Measurements from ENCODE around the gene PCNT.

The PCNT gene

GRCh38 chr21:46316708-46317324, 7.1 kb upstream of the PCNT start:
- TF ChIP-seq CTCF (IDR thresholded peaks at IDR 0.05): no peak
- TF ChIP-seq ZFX (IDR thresholded peaks at IDR 0.05; ENCODE audit: borderline replicate concordance): no peak
- no peak overlapping the region for H3K27ac ChIP-seq

- H3K27ac ChIP-seq: no peak overlapping the region
- TF ChIP-seq CTCF (IDR thresholded peaks at IDR 0.05) (no peak), ZFX (IDR thresholded peaks at IDR 0.05; ENCODE audit: borderline replicate concordance) (no peak)
Observed at GRCh38 chr21:46317710-46318463, 6.1 kb upstream of the PCNT start.

GRCh38 chr21:46318464-46318845, 5.5 kb upstream of the PCNT start:
- TF ChIP-seq CTCF (IDR thresholded peaks at IDR 0.05): no peak
- no peak for TF ChIP-seq ZFX (IDR thresholded peaks at IDR 0.05; ENCODE audit: borderline replicate concordance)
- H3K27ac ChIP-seq: no peak overlapping the region

- H3K27ac ChIP-seq: 0 out of 2 replicates have a peak overlapping the region, but pooled peaks have one; percentile 99
- no peak for TF ChIP-seq CTCF (IDR thresholded peaks at IDR 0.05)
- TF ChIP-seq ZFX (IDR thresholded peaks at IDR 0.05; ENCODE audit: borderline replicate concordance): no peak
Observed at GRCh38 chr21:46319186-46319585, 4.8 kb upstream of the PCNT start.

GRCh38 chr21:46320331-46320801, 3.6 kb upstream of the PCNT start:
- TF ChIP-seq CTCF (IDR thresholded peaks at IDR 0.05) (no peak), ZFX (IDR thresholded peaks at IDR 0.05; ENCODE audit: borderline replicate concordance) (no peak)
- H3K27ac ChIP-seq: 0 out of 2 replicates have a peak overlapping the region, but pooled peaks have one; percentile 99

GRCh38 chr21:46322351-46323226, 1.4 kb upstream of the PCNT start:
- H3K27ac ChIP-seq: peak overlapping the region; percentile 99
- TF ChIP-seq CTCF (IDR thresholded peaks at IDR 0.05) (no peak), ZFX (IDR thresholded peaks at IDR 0.05; ENCODE audit: borderline replicate concordance) (no peak)

All from 22Rv1 (cell line).